Pancreas (tissue), 10 donors: ENCODE data around the gene DNAH8. TPM values are rescaled to one million over a fixed set of nuclear protein-coding genes. Genes with fewer than 3 reads are reported as not detected.

Experiments used
- ATAC-seq, 4 donors: fragments of 200-7000 bp; cut with Tn5 transposase; one replicate each; pipeline versions ENCODE4 v1.8.0 to v1.9.1; 2020; ENCODE audit warnings: mild to moderate bottlenecking in 4 of 4, moderate library complexity in 4 of 4
- DNase-seq, 6 donors: peaks; one replicate each; pipeline ENCODE4 v3.0.0-alpha.2; 2020
- FAIRE-seq: peaks from 2 replicates; lab custom pipeline; 2012; peaks lifted over from hg19 to GRCh38; lab: Jason Lieb, UNC
- H3K27ac ChIP-seq, 4 donors: fragments of 200-600 bp; sonication (generic); 1 replicate in 3 of 4; 2 replicates in 1 of 4; pipeline versions ENCODE4 v1.5.0 to v1.8.0; 2020
- H3K27me3 ChIP-seq, 4 donors: fragments of 200-600 bp; one replicate each; pipeline ENCODE4 v1.8.0; 2021
- H3K36me3 ChIP-seq, 3 donors: fragments of 200-600 bp; sonication (generic) in 1 of 3; one replicate each; pipeline versions ENCODE4 v1.5.0 to v1.8.0; 2020 to 2021
- H3K4me1 ChIP-seq, 3 donors: fragments of 200-600 bp; one replicate each; pipeline ENCODE4 v1.8.0; 2021
- H3K4me3 ChIP-seq, 4 donors: fragments of 200-600 bp; sonication (generic) in 2 of 4; one replicate each; pipeline versions ENCODE4 v1.5.0 to v1.8.0; 2020 to 2021
- H3K9me3 ChIP-seq, 4 donors: fragments of 200-600 bp; one replicate each; pipeline ENCODE4 v1.8.0; 2021
- CTCF ChIP-seq, 4 donors: fragments of 200-600 bp; sonication (generic) in 3 of 4; IDR thresholded peaks; one replicate each; pipeline versions ENCODE4 v1.5.0 to v1.8.0; 2021; ENCODE audit warnings: antibody characterized with exemption in 4 of 4
- WGBS, 2 donors: extraction: QIAGEN DNeasy Blood & Tissue Kit; methylation state at CpG; one replicate each; pipeline ENCODE4 v1.1.7; 2013; 5-methylcytosine and 5-hydroxymethylcytosine counted together
- intact Hi-C, 3 donors: fragments of 100-400 bp; cut with DNase I; formaldehyde crosslinking; loops; one replicate each; pipeline versions ENCODE4 v1.11.1 to v1.14.2; 2022
- polyA plus RNA-seq, 2 donors: library from polyadenylated mRNA; stranded (reverse); fragments of 200-250 nt; gene quantifications; one replicate each; pipeline ENCODE4 v1.2.3, GENCODE V29; 2013
- total RNA-seq, 6 donors: library from RNA; stranded (reverse); fragmentation: NEBNext Ultra II Directional in 4 of 6; extraction: Animal tissue kit (Norgen Biotek cat#: 25700) in 4 of 6; gene quantifications; one replicate each; pipeline versions ENCODE4 v1.2.1 to v1.2.4, GENCODE V29; 2021 to 2023
- donor health status: healthy with polysubstance abuse.
- donor health status: DM: no; HTN: no; CAD: no; lungs with moderate emphysema.
- donor health status: DM: no; HTN: no; CAD: no.
- donor health status: control.
- donor health status: control.
- donor health status: Bipolar disorder and iron deficiency.
- donor health status: DM: yes; HTN: yes; CAD: no.
- donor health status: DM: no; HTN: no; CAD: no.
- donor health status: DM: no; HTN: no; CAD: no.
- donor health status: DM: yes; HTN: yes; CAD: no.

DNAH8 gene
- total and polyA plus RNA-seq, 8 donors, result not detected

DNA sequence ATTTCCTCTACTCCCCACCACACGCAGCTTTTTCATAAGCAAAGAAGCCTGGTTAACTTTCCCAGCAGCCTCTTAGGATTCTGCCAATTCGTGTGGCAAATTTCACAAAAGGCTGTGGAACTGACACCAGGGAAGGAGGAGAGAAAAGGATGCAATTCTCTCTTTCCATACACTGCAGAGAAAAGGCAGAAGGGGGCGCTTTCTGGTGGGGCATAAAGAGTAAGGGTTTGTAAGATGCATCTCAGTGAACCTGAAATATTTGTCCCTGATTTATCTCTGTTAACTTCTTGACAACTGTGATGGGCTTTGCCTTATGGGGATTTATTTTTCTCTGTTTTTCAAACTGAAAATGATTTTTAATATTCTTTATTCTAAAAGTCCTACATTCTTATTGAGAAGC is 288.0 kb downstream of the DNAH8 start:
- H3K27ac ChIP-seq, result no peak overlapping the region
- peak in 2 of 4 donors; percentile 37 to 41 for ATAC-seq
- H3K27me3 ChIP-seq, result no peaks in the 10 kb centered on the region
- no peak for DNase-seq
- intact Hi-C loops, result no loop called here
- no peaks in the 10 kb centered on the region for H3K36me3 ChIP-seq
- H3K4me3 ChIP-seq, result no peak overlapping the region
- no peaks in the 10 kb centered on the region for H3K4me1 ChIP-seq
- H3K9me3 ChIP-seq, result no peaks in the 10 kb centered on the region
- no peak for TF ChIP-seq CTCF (IDR thresholded peaks at IDR 0.05)
- 38 to 47% methylated on average over 3 of the region's 3 CpGs for WGBS, 2 donors
- no peak for FAIRE-seq

DNA sequence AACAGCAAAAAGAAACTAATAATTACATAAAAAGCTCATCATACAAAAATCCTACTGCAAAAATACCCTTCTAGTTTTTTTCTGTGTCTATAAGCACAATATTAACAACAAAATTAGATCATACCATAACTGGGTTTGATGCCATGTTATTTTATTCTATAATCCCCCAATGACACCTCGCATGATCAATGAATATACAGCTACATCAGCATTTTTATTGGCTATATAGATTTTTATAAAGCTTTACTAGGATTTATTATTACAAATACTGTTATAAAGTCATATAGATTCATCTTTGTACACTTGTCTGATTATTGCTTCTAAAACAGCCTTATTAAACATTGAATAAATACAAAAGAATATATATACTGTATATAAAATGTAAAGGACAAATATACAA is 288.4 kb downstream of the DNAH8 start:
- Histone ChIP-seq H3K36me3 (no peaks in the 10 kb centered on the region), H3K9me3 (no peaks in the 10 kb centered on the region), H3K27ac (no peak overlapping the region), H3K4me3 (no peak overlapping the region), H3K4me1 (no peaks in the 10 kb centered on the region), H3K27me3 (no peaks in the 10 kb centered on the region)
- intact Hi-C loops, result no loop called here
- no peak for TF ChIP-seq CTCF (IDR thresholded peaks at IDR 0.05)
- ATAC-seq, result no peak
- FAIRE-seq, result no peak
- WGBS, 2 donors, result 95 to 96% methylated on average over 1 of the region's 1 CpG
- DNase-seq, result no peak

GRCh38 chr6:39004801-39005200 is 289.7 kb downstream of the DNAH8 start:
- DNase-seq (no peak), FAIRE-seq (no peak), ATAC-seq (no peak)
- H3K27ac ChIP-seq, result no peak overlapping the region
- intact Hi-C loops, result no loop called here
- H3K36me3 ChIP-seq, result no peaks in the 10 kb centered on the region
- WGBS, 2 donors, result 83 to 90% methylated on average over 2 of the region's 2 CpGs
- no peaks in the 10 kb centered on the region for H3K27me3 ChIP-seq
- H3K9me3 ChIP-seq, result no peaks in the 10 kb centered on the region
- no peak overlapping the region for H3K4me3 ChIP-seq
- H3K4me1 ChIP-seq, result peaks cover 0 to 4% (median 0%) of the 10 kb centered on the region in 3 donors
- TF ChIP-seq CTCF (IDR thresholded peaks at IDR 0.05), result no peak

DNA sequence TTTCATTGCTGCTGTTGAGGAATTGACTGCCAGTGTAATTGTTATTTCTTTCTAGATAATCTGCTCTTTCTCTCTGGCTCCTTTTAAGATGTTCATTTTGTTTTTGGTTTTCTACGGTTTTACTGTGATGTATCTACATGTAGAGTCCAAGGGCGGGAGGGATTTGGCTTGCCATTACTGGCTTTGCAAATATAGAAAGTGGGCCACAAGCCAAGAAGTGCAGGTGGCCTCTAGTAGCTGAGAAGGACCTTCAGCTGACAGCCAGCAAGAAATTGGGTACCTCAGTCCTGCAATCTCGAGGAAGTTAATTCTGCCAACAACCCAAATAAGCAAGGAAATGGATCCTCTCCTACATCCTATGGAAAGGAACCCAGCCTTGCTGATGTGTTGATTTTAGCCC is 290.7 kb downstream of the DNAH8 start:
- Histone ChIP-seq H3K36me3 (no peaks in the 10 kb centered on the region), H3K4me1 (peaks cover 0 to 4% (median 0%) of the 10 kb centered on the region in 3 donors), H3K27me3 (no peaks in the 10 kb centered on the region), H3K27ac (no peak overlapping the region), H3K9me3 (no peaks in the 10 kb centered on the region), H3K4me3 (no peak overlapping the region)
- TF ChIP-seq CTCF (IDR thresholded peaks at IDR 0.05), result no peak
- WGBS, 2 donors, result 46 to 47% methylated on average over 3 of the region's 3 CpGs
- DNase-seq (peak in 4 of 6 donors; percentile 38 to 62 (median 49)), FAIRE-seq (no peak), ATAC-seq (peak; percentile 56 to 84 (median 72))
- intact Hi-C loops, result no loop called here

- H3K4me1 ChIP-seq, result peaks cover 0 to 4% (median 0%) of the 10 kb centered on the region in 3 donors
- WGBS, 2 donors, result 72 to 81% methylated on average over 3 of the region's 3 CpGs
- H3K9me3 ChIP-seq, result no peaks in the 10 kb centered on the region
- H3K27ac ChIP-seq, result no peak overlapping the region
- intact Hi-C loops, result no loop called here
- FAIRE-seq, result no peak
- TF ChIP-seq CTCF (IDR thresholded peaks at IDR 0.05), result no peak
- ATAC-seq, result no peak
- no peaks in the 10 kb centered on the region for H3K27me3 ChIP-seq
- no peak overlapping the region for H3K4me3 ChIP-seq
- DNase-seq, result no peak
- H3K36me3 ChIP-seq, result no peaks in the 10 kb centered on the region
Measured at GRCh38 chr6:39007575-39007974, 292.5 kb downstream of the DNAH8 start.
